Nucleus accumbens (tissue), 56 donors: ENCODE data around the gene PABPC1L.

Experiments used
- DNase-seq, 56 donors: peaks; one replicate each; lab custom pipeline; 2025; lab: John Stamatoyannopoulos, UW

The PABPC1L gene

GRCh38 chr20:44897133-44897532, 12.7 kb upstream of the PABPC1L start:
- no peak for DNase-seq

GRCh38 chr20:44900231-44900854, 9.5 kb upstream of the PABPC1L start:
- DNase-seq = no peak

GRCh38 chr20:44901974-44902373, 7.9 kb upstream of the PABPC1L start:
- peak in 25 of 56 donors; percentile 2 to 48 (median 21) for DNase-seq

GRCh38 chr20:44904377-44904776, 5.5 kb upstream of the PABPC1L start:
- DNase-seq = no peak

GRCh38 chr20:44908987-44909871, 631 bp upstream of the PABPC1L start:
- DNase-seq = no peak

- DNase-seq = no peak
Measured at GRCh38 chr20:44910690-44911262, 916 bp downstream of the PABPC1L start.

GRCh38 chr20:44911264-44911921, 1.5 kb downstream of the PABPC1L start:
- peak in 4 of 56 donors; percentile 5 to 27 (median 12) for DNase-seq

- DNase-seq = no peak
Measured at GRCh38 chr20:44912189-44912588, 2.3 kb downstream of the PABPC1L start.

- DNase-seq = no peak
Measured at GRCh38 chr20:44914924-44915323, 5.1 kb downstream of the PABPC1L start.

GRCh38 chr20:44916586-44916985, 6.7 kb downstream of the PABPC1L start:
- no peak for DNase-seq

- no peak for DNase-seq
Measured at GRCh38 chr20:44917399-44917798, 7.5 kb downstream of the PABPC1L start.

- DNase-seq = no peak
Measured at GRCh38 chr20:44918342-44918741, 8.5 kb downstream of the PABPC1L start.

GRCh38 chr20:44918761-44919160, 8.9 kb downstream of the PABPC1L start:
- DNase-seq = no peak

GRCh38 chr20:44921447-44921846, 11.6 kb downstream of the PABPC1L start:
- no peak for DNase-seq

GRCh38 chr20:44924541-44924940, 14.7 kb downstream of the PABPC1L start:
- no peak for DNase-seq

- DNase-seq = no peak
Measured at GRCh38 chr20:44928595-44928994, 18.7 kb downstream of the PABPC1L start.

- no peak for DNase-seq
Measured at GRCh38 chr20:44930517-44931168, 20.8 kb downstream of the PABPC1L start.

GRCh38 chr20:44931911-44932310, 22.1 kb downstream of the PABPC1L start:
- DNase-seq = no peak

GRCh38 chr20:44932916-44933315, 23.1 kb downstream of the PABPC1L start:
- no peak for DNase-seq

- no peak for DNase-seq
Measured at GRCh38 chr20:44936510-44936909, 26.6 kb downstream of the PABPC1L start.
